Neuronal stem cell (in vitro differentiated cells): ENCODE measurements around the gene POLR2B.

Experiments
- DNase-seq: peaks from one replicate; pipeline ENCODE4 v3.0.0-alpha.2; 2013; ENCODE audit warnings: low spot score
- H2AFZ ChIP-seq: one replicate; pipeline ENCODE4 v1.6.1; 2013; ENCODE audit warnings: mild to moderate bottlenecking, low read length, inconsistent platforms
- H2AK5ac ChIP-seq: 2 replicates; pipeline ENCODE4 v1.6.1; 2013; ENCODE audit warnings: low read depth, mild to moderate bottlenecking, inconsistent platforms, low read length, moderate library complexity, mixed read lengths
- H2BK120ac ChIP-seq: 2 replicates; pipeline ENCODE4 v1.6.1; 2013; ENCODE audit warnings: low read depth, mild to moderate bottlenecking, inconsistent platforms, low read length, moderate library complexity, mixed read lengths
- H2BK12ac ChIP-seq: one replicate; pipeline ENCODE4 v1.6.1; 2013; ENCODE audit warnings: low read length, inconsistent platforms
- H2BK15ac ChIP-seq: 2 replicates; pipeline ENCODE4 v1.6.1; 2013; ENCODE audit warnings: mild to moderate bottlenecking, low read length, inconsistent platforms, mixed read lengths
- H2BK5ac ChIP-seq: one replicate; pipeline ENCODE4 v1.6.1; 2013; ENCODE audit warnings: inconsistent platforms, mild to moderate bottlenecking, low read length, moderate library complexity
- H3K14ac ChIP-seq: one replicate; pipeline ENCODE4 v1.6.1; 2013; ENCODE audit warnings: low read length, inconsistent platforms
- H3K18ac ChIP-seq: 2 replicates; pipeline ENCODE4 v1.6.1; 2013; ENCODE audit warnings: low read length, inconsistent platforms
- H3K23ac ChIP-seq: 2 replicates; pipeline ENCODE4 v1.6.1; 2013; ENCODE audit warnings: low read depth, mild to moderate bottlenecking, mixed read lengths, low read length, inconsistent platforms; ENCODE audit not compliant: poor library complexity
- H3K27ac ChIP-seq: replicated peaks from 3 replicates; pipeline ENCODE4 v1.5.1; 2013; ENCODE audit warnings: low read length, inconsistent platforms
- H3K27me3 ChIP-seq, 3 experiments: 2 replicates each; pipeline ENCODE4 v1.6.1; 2013; ENCODE audit warnings: low read length in 3 of 3, mild to moderate bottlenecking in 2 of 3, inconsistent platforms in 1 of 3, low read depth in 1 of 3, mixed read lengths in 1 of 3, moderate library complexity in 1 of 3; ENCODE audit not compliant: control insufficient read depth in 3 of 3, insufficient read depth in 3 of 3
- H3K36me3 ChIP-seq, 2 donors: replicated peaks in 1 of 2; 2 replicates each; pipeline ENCODE4 v1.6.1; 2013; ENCODE audit warnings: low read length in 2 of 2; ENCODE audit not compliant: control insufficient read depth in 2 of 2, insufficient read depth in 2 of 2
- H3K4ac ChIP-seq: 2 replicates; pipeline ENCODE4 v1.6.1; 2013; ENCODE audit warnings: inconsistent platforms, mild to moderate bottlenecking, low read length, moderate library complexity
- H3K4me1 ChIP-seq, 2 donors: 1 replicate in 1 of 2; 2 replicates in 1 of 2; pipeline ENCODE4 v1.6.1; 2013; ENCODE audit warnings: low read length in 2 of 2, low read depth in 1 of 2; ENCODE audit not compliant: control insufficient read depth in 2 of 2, insufficient read depth in 1 of 2
- H3K4me2 ChIP-seq: one replicate; pipeline ENCODE4 v1.6.1; 2013; ENCODE audit warnings: mild to moderate bottlenecking, low read length, inconsistent platforms; ENCODE audit not compliant: insufficient read depth, poor library complexity, severe bottlenecking
- H3K4me3 ChIP-seq, 2 donors: 2 replicates each; pipeline ENCODE4 v1.5.1; 2013; ENCODE audit warnings: low read length in 2 of 2, mild to moderate bottlenecking in 2 of 2, inconsistent platforms in 1 of 2, moderate library complexity in 1 of 2
- H3K79me1 ChIP-seq: one replicate; pipeline ENCODE4 v1.6.1; 2013; ENCODE audit warnings: low read depth, mild to moderate bottlenecking, inconsistent platforms, low read length, moderate library complexity
- H3K9ac ChIP-seq: one replicate; pipeline ENCODE4 v1.6.1; 2013; ENCODE audit warnings: mild to moderate bottlenecking, low read depth, low read length, inconsistent platforms; ENCODE audit not compliant: poor library complexity
- H3K9me3 ChIP-seq, 2 donors: replicated peaks in 1 of 2; 2 replicates each; pipeline versions ENCODE3 to v1.6.1; 2013; ENCODE audit warnings: low read length in 2 of 2, mild to moderate bottlenecking in 2 of 2, inconsistent platforms in 1 of 2, low read depth in 1 of 2, mixed read lengths in 1 of 2, moderate library complexity in 1 of 2; ENCODE audit not compliant: control insufficient read depth in 2 of 2, insufficient read depth in 1 of 2
- H4K8ac ChIP-seq: one replicate; pipeline ENCODE4 v1.6.1; 2013; ENCODE audit warnings: low read depth, mild to moderate bottlenecking, inconsistent platforms, low read length, moderate library complexity
- H4K91ac ChIP-seq: one replicate; pipeline ENCODE4 v1.6.1; 2013; ENCODE audit warnings: low read length, low read depth, mild to moderate bottlenecking, inconsistent platforms; ENCODE audit not compliant: poor library complexity
- WGBS, 2 donors: extraction: QIAGEN DNeasy Blood & Tissue Kit; methylation state at CpG; one replicate each; pipeline ENCODE4 v1.1.7; 2013; ENCODE audit warnings: missing lambda C conversion rate in 2 of 2, mixed read lengths in 1 of 2; ENCODE audit not compliant: insufficient read length in 2 of 2, insufficient replicate concordance in 1 of 2; ENCODE audit errors: extremely low coverage in 2 of 2; 5-methylcytosine and 5-hydroxymethylcytosine counted together

POLR2B gene

DNA sequence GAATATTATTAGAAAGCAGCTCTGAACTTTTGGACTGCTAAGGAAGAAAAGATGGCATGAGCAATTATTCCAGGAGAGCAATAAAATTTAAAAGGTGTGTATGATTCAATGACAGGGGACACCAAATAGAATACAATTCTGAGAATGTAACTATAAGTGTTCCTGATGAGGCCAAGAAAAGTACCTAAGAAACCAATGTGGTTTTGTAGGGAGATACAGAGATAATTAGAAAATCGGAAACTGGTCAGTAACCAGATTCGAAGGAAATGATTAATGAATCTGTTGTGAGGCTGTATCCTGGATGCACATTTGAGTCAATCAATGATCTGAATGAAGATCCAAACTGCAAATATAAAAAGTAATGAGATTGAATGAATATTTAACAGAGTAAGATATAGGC is 7.3 kb upstream of the POLR2B start:
- Histone ChIP-seq H3K4me2 (no peak overlapping the region), H3K27me3 (no peaks in the 10 kb centered on the region), H3K18ac (no peak overlapping the region), H3K9me3 (peaks cover 0 to 11% of the 10 kb centered on the region in 2 donors), H3K14ac (no peak overlapping the region), H3K23ac (no peak overlapping the region), H3K4me1 (peaks cover 0 to 3% of the 10 kb centered on the region in 2 donors), H2BK12ac (no peak overlapping the region), H3K27ac (no peak overlapping the region), H2BK5ac (no peak overlapping the region), H3K4me3 (no peak overlapping the region), H2AFZ (no peak overlapping the region), H2BK15ac (no peak overlapping the region), H2BK120ac (no peak overlapping the region), H3K79me1 (peaks cover 2% of the 10 kb centered on the region), H4K91ac (no peak overlapping the region), H3K36me3 (peaks cover 13 to 75% of the 10 kb centered on the region in 2 donors), H2AK5ac (no peak overlapping the region), H3K9ac (no peak overlapping the region), H4K8ac (no peak overlapping the region), H3K4ac (no peak overlapping the region)
- DNase-seq: no peak
- no CpG with 5 or more reads among the region's 2 CpGs for WGBS, 2 donors

- Histone ChIP-seq H4K8ac (no peak overlapping the region), H3K4ac (no peak overlapping the region), H3K9ac (no peak overlapping the region), H2AFZ (no peak overlapping the region), H2BK5ac (no peak overlapping the region), H2BK12ac (no peak overlapping the region), H3K14ac (no peak overlapping the region), H3K4me1 (peaks cover 0 to 3% of the 10 kb centered on the region in 2 donors), H2BK120ac (no peak overlapping the region), H3K4me3 (no peak overlapping the region), H3K27ac (no peak overlapping the region), H3K18ac (no peak overlapping the region), H4K91ac (no peak overlapping the region), H3K23ac (no peak overlapping the region), H2AK5ac (no peak overlapping the region), H3K36me3 (peaks cover 11 to 65% of the 10 kb centered on the region in 2 donors), H3K79me1 (peaks cover 4% of the 10 kb centered on the region), H3K4me2 (no peak overlapping the region), H2BK15ac (no peak overlapping the region), H3K9me3 (peaks cover 0 to 11% of the 10 kb centered on the region in 2 donors), H3K27me3 (peaks cover 0 to 2% (median 0%) of the 10 kb centered on the region in 3 experiments)
- 100% methylated on average over 1 of the region's 2 CpGs; no CpG with 5 or more reads in 1 of the 2 donors for WGBS, 2 donors
- DNase-seq: no peak
Measured at GRCh38 chr4:56972389-56972788, 6.3 kb upstream of the POLR2B start.

DNA sequence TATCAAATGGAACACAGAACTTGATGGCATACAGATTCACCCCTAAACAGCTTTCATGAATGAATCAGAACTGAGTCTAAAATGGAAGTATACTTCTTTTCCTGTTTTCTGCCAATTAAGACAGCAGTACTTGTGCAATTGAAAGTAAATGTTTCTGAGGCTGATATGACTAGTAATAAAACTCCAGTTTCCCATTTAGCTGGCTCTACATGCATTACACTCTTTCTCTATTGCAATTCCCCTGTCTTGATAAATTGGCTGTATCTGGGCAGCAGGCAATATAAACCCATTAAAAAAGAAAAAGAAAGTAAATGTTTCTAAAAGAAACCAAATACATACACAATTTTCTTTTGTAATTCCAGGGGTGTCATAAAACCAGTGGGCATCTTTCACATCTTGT is 5.9 kb upstream of the POLR2B start:
- Histone ChIP-seq H3K4ac (no peak overlapping the region), H3K9me3 (peaks cover 0 to 11% of the 10 kb centered on the region in 2 donors), H3K14ac (no peak overlapping the region), H2BK120ac (no peak overlapping the region), H3K27me3 (peaks cover 0 to 2% (median 0%) of the 10 kb centered on the region in 3 experiments), H3K4me3 (no peak overlapping the region), H3K27ac (no peak overlapping the region), H2BK12ac (no peak overlapping the region), H4K91ac (no peak overlapping the region), H2AK5ac (no peak overlapping the region), H3K36me3 (peaks cover 11 to 60% of the 10 kb centered on the region in 2 donors), H2BK15ac (no peak overlapping the region), H3K9ac (no peak overlapping the region), H3K23ac (no peak overlapping the region), H3K79me1 (peaks cover 4% of the 10 kb centered on the region), H3K4me1 (peaks cover 0 to 3% of the 10 kb centered on the region in 2 donors), H3K4me2 (no peak overlapping the region), H3K18ac (no peak overlapping the region), H4K8ac (no peak overlapping the region), H2AFZ (no peak overlapping the region), H2BK5ac (no peak overlapping the region)
- no peak for DNase-seq

GRCh38 chr4:56973336-56973735 is 5.4 kb upstream of the POLR2B start:
- Histone ChIP-seq H3K23ac (no peak overlapping the region), H2AK5ac (no peak overlapping the region), H2BK12ac (no peak overlapping the region), H3K27me3 (peaks cover 0 to 2% (median 0%) of the 10 kb centered on the region in 3 experiments), H3K9me3 (peaks cover 0 to 11% of the 10 kb centered on the region in 2 donors), H3K4me3 (no peak overlapping the region), H3K14ac (no peak overlapping the region), H3K9ac (no peak overlapping the region), H4K91ac (no peak overlapping the region), H2BK5ac (no peak overlapping the region), H3K4ac (no peak overlapping the region), H3K4me1 (peaks cover 0 to 3% of the 10 kb centered on the region in 2 donors), H3K27ac (no peak overlapping the region), H4K8ac (no peak overlapping the region), H3K4me2 (no peak overlapping the region), H3K18ac (no peak overlapping the region), H3K36me3 (peaks cover 11 to 60% of the 10 kb centered on the region in 2 donors), H2BK15ac (no peak overlapping the region), H2BK120ac (no peak overlapping the region), H2AFZ (no peak overlapping the region), H3K79me1 (peaks cover 4% of the 10 kb centered on the region)
- no CpG with 5 or more reads among the region's 3 CpGs for WGBS, 2 donors
- no peak for DNase-seq
